Stimulated activated CD4-positive, alpha-beta T cell treated with anti-CD3 and anti-CD28 coated beads, Interleukin-15, amount 100 ng/mL, for 48 hours (primary cell): Measurements from ENCODE around the gene NLGN3.

Experiments used
- DNase-seq, 2 donors: peaks; one replicate each; pipeline ENCODE4 v3.0.0-alpha.2; 2020; ENCODE audit warnings: low read depth in 2 of 2

The NLGN3 gene

DNA sequence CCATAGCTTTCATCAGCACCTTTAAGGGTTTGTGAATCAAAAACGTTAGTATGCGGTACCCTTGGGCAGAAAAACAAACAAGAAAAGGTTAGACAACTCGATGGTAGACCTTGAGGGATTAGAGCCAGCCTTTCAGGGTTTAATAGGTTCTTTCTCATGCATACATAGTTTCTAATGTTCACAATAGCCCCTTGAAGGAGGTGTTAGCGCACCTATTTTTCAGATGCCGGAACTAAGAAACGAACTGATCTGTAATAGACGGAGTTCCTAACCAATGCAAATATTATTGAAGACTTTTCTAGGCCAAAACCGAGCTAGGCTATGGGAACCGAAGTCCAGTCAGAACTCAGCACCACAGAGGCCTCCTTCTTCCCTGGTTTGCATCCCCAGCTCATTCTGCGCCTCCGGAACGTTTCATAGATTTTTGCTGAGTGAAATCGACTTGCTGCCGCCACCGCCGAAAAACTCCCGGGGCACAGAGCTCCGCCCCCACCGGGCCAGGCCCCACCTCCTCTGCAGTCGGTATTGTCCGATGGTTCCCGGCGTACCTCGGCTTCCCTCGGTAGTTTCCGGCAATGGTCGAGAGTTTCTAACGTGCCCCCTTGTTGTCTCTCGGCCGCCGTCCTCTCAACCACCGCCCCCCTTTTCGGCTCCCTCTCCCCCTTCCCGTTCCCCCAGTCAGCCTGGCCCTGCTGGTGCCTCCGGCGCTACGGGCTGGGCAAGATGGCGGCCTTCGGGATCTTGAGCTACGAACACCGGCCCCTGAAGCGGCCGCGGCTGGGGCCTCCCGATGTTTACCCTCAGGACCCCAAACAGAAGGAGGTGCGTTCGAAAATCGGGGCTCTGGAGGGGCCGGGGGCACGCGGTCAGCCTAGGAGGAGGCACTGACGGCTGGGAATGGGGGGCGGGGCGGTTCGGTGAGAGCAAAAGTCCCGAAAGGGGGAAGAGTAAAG, 26.3 kb upstream of the NLGN3 start, which contains the start of gene MED12:
Gene MED12, plus strand, starts transcription at position 565 of the 953 bp plus-strand sequence. Its CDS starts 159 bp downstream, at position 724.
- DNase-seq = peak; percentile 51 to 74

DNA sequence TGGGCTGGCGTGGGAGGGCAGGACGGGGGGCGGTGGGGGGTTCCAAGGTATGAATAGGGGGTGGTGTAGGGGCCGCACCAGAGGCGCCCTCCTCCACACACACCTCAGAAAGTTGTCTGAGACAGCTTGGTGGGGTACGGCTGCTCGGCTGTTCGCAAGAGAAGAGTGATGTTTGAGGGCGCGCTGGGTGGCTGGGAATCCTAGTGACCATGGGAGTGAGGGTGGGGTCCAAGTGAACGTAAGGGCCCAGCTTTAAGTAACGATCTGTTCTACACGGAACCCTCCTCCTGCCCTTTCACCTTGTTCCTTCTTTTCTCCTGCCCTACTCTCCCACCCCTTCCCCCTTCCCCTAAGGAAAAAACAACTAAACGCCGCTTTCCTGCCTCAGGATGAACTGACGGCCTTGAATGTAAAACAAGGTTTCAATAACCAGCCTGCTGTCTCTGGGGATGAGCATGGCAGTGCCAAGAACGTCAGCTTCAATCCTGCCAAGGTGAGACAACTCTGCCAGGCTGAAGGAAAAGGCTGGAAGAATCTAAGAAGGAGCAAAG, 25.6 kb upstream of the NLGN3 start:
- DNase-seq = no peak

DNA sequence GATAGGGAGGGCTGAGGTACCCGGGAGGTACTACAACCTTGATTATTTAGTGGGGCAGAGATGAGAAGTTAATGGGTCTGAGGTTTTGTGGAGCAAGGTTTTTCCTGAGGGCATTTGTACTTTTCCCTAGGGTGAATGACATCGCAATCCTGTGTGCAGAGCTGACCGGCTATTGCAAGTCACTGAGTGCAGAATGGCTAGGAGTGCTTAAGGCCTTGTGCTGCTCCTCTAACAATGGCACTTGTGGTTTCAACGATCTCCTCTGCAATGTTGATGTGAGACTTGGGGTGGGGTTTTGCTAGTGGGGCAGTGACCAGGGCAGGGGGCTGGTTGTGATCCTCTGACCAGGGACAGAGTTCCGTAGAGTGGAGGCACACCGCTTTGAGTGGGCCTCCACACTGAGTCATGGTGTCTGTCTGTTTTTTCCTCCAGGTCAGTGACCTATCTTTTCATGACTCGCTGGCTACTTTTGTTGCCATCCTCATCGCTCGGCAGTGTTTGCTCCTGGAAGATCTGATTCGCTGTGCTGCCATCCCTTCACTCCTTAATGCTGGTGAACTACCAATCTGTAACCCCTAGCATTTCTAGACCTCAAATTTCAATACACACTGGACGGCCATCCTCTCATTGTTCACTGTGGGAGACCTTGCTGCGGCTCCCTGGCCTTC, 16.3 kb upstream of the NLGN3 start:
- no peak for DNase-seq

DNA sequence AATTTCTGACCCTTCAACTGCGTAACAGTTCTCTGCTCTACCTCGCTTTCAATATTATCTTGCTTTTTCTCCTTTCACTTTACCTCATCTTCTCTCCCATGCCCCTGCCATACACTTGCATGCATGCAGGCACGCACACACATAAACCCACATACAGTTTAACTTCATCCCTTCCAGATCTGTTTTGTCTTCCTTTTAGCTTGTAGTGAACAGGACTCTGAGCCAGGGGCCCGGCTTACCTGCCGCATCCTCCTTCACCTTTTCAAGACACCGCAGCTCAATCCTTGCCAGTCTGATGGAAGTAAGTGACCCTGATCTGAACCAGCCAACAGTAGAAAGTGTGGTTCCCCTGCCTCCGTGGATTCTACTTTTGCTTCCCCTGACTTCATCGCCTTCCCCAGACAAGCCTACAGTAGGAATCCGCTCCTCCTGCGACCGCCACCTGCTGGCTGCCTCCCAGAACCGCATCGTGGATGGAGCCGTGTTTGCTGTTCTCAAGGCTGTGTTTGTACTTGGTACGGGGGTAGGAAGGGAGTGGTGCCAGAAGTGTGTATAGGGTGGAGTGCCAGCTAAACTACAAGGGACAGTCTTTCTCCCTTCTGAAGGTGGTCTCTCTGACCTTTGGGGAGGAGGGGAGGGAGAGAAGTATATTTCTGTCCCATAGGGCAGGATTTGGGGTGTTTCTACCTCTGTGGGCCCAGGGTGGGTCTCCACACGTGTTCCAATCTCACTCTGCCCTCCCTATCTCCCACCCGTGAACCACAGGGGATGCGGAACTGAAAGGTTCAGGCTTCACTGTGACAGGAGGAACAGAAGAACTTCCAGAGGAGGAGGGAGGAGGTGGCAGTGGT, 15.5 kb upstream of the NLGN3 start:
- DNase-seq = peak; percentile 45 to 68

DNA sequence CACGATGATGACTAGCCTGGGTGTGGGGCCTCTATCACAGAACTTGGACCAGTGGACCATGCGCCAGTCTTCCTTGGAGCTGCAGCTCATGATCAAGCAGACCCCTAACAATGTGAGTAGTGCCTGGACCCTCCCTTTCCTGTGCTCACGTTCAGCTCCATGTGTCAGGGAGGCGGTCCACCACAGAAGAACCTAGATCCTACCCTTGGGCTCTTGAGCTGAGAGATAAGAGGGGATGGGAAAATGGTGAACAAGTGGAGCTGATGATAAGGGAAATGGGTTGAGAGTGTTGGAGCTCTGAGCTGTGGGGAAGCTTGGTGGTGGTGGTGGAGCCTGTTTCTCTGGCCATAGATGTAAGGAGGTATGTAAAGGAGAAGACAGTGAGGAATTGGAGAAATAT, 13.1 kb upstream of the NLGN3 start:
- no peak for DNase-seq

DNA sequence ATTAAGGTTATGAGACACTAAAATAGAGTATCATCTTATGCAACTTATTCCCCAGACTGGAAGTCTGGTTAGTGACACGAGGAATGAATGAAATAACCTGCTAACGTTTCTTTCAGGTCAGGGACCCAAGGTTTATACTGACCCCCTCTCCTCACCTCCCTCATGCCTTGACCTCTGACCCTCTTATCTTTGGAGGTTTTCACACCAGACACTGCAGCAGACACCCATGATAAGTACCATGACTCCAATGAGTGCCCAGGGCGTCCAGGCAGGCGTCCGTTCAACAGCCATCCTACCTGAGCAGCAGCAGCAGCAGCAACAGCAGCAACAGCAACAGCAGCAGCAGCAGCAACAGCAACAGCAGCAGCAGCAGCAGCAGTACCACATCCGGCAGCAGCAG, 4.2 kb upstream of the NLGN3 start:
- no peak for DNase-seq

DNA sequence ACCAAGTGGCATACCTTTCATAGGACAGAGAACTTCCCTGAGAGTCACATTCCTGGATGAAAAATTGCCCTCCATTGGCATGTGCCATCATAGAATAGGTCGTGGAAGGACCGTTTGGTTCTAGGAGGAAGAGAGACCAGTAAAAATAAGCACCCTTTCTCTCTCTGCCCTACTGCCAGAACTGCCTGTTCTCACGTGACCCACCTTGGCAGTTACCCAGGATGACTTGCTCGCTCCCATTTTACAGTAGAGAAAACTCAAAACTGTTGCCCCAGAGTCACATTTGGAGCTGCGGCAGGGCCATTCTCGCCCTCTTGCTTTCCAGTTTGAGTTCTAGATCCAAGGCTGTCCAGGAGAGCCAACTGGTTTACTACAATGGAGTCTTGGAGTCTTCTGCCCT, 1.1 kb upstream of the NLGN3 start:
- no peak for DNase-seq

DNA sequence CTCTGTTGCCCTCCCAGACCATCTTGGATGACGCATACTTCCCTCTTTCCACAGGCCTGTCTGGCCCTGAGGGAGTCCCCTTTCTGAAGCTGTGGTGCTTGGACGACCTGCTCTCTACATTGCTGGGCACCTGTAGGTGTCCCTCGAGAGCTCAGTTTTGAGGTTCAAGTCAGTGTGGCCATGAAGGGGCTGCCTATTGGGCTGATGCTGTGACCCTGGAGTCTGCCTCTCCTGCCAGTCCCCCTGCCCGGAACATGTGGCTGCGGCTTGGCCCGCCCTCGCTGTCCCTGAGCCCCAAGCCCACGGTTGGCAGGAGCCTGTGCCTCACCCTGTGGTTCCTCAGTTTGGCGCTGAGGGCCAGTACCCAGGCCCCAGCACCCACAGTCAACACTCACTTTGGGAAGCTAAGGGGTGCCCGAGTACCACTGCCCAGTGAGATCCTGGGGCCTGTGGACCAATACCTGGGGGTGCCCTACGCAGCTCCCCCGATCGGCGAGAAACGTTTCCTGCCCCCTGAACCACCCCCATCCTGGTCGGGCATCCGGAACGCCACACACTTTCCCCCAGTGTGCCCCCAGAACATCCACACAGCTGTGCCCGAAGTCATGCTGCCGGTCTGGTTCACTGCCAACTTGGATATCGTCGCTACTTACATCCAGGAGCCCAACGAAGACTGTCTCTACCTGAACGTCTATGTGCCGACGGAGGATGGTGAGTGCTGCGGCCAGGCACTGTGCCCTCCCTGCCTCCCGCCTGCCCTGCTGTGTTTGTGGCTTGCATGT, 3.0 kb downstream of the NLGN3 start:
- no peak for DNase-seq

DNA sequence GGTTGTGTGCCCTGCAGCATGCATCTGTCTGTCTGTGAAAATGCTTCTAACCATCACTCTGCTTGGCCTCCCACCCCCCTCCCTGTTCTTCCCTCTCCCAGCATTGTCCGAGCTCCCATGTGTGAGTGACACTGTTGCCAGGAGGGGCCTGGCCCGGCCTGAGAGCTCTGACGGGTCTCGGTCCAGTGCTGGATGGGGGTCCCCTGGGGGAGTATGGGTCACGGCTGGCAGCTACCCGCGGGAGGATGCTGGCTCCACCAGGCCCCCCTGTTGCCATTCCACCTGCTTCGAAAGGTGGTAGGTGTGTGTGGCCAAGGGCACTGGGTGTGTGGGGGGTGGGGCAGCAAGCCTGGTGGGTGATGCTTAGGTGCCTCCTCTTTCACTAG, 3.6 kb downstream of the NLGN3 start:
- DNase-seq = no peak

DNA sequence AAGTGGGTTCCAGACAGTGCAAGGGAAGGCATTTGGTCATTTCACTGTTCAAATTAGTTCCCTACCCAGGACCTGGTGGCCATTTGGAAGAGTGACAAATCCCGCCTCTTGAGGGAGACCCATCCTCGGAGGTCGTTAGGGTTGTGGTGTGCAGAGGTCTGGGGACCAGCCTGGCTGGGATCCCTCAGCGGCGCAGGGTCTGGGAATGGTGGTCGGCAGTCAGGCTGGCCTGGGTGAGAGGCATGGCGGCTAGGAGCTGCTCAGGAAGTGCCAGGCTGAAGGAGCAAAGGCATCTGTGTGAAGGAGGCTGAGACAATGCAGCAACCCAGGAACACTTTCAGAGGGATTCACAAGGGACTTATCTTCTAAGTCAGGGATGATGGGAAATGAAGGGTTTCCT, 6.7 kb downstream of the NLGN3 start:
- DNase-seq = no peak

DNA sequence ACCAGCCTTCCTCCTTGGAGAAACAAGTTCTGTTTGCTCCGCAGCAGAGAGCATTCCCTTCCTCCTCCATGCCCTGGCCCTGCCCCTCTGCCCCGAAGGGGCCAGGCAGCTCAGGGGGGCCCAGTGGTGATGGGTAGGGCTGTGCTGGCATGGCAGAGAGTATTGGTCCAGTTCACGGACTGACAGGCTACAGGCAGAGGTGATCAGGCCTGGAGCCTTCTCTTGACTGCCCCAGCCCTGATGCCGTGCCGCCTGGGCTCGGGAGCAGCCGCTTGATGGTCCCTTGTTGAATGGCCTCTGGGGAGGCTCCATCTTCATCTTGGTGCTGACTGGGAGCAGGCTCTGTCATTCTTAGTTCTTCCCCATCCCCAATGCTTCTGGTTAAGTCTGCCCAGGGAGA, 9.6 kb downstream of the NLGN3 start:
- no peak for DNase-seq

DNA sequence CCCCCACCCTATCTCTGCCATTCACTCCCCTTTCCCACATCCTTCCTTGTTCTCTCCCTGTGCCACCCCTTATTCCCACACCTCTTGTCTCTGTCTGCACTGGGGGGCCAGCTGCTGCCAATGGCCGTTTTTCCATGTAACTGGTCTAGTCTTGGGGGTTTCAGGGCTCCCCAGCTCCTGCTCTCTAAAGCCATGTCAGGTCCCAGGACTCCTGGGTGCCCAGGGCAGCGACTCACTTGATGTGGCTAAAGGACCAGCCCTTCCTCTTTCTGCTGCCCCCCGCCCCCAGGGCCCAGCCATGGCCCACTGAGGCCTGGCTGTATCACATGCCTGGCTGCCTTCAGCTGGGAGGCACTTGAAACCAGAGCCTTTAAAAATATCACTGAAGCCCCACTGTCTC, 10.0 kb downstream of the NLGN3 start:
- no peak for DNase-seq

DNA sequence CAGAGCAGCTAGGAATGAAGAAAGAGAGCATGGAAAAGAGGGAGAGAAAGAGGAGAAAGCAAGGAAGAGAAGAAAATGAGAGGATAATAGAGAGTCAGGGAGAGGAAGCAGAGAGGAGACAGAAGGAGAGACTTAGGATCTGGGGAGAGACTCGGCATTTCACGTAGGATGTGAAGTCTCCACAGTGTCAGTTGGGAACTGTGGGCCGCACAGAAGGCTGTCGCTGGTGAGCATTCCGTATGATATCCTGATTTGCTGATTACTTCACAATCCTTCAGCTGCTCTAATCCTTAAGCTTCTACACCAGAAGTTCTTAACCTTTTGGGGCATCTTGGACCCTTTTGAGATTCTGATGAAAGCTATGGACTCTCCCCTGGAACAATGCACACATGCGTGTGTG, 14.0 kb downstream of the NLGN3 start:
- DNase-seq = no peak

DNA sequence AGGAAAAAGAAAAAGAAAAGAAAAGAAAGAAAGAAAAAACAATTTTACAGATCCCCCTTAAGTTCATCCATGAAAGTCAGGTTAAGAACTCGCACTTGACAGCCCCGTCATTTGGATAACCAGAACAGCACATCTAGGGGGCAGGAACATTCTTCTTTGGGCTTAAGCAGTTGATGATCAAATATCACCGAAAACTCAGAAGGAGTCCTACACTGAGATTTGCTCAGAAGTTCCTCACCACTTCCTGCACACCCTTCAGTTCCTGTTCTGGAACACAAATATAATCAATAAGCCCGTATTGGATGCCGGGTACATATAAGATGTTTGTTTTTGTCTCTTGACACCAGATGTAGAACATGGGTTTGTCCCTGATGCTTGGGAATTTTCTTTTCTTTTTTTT, 14.7 kb downstream of the NLGN3 start:
- DNase-seq = no peak

DNA sequence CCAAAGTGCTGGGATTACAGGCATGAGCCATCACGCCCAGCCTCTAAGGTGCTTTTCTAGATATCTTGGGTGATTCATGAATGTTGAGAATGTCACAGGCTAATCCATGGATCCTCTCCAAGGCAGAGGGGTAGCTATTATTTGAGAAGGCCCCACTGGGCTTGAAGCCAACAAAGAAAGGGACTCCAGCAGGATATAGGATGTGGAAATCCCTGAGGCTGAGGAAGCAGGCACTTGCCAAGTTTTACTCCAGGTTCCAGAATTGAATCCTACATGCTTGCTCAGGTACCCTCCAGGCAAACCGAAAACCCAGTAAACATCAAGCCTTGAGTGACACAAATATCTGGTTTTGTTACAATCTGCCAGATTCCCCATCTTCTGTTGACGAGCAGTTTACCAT, 15.8 kb downstream of the NLGN3 start:
- no peak for DNase-seq

DNA sequence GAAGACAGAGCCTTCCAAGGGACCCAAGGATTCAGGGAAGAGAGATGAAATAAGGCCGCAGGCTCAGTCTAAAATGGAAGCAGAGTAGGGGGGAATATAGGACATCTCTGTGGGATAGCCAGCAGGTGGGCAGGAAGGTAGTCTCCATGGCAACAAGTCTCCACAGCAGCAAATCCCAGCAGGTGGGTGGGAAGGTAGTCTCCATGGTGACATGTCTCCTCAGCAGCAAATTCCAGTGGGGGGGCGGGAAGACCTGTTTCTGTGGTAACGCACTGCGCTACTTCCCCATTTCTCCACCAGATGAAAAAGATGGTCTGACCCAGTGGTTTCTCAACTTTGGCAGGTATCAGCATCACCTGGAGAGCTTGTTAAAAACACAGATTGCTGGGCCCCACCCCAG, 18.3 kb downstream of the NLGN3 start:
- DNase-seq = no peak

DNA sequence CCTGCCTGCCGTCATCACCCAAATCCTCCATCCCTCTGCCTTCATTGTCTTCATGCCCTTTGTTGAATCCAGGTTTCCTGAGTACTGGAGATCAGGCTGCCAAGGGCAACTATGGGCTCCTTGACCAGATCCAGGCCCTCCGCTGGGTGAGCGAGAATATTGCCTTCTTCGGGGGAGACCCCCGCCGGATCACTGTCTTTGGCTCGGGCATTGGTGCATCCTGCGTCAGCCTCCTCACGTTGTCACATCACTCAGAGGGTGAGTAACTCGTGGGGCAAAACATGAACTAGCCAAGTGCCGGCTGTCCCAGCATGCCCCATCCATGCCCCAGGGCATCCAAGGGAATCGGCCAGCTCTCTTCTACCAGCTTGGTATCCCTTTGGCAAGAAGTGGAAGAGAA, 19.4 kb downstream of the NLGN3 start:
- DNase-seq = no peak

DNA sequence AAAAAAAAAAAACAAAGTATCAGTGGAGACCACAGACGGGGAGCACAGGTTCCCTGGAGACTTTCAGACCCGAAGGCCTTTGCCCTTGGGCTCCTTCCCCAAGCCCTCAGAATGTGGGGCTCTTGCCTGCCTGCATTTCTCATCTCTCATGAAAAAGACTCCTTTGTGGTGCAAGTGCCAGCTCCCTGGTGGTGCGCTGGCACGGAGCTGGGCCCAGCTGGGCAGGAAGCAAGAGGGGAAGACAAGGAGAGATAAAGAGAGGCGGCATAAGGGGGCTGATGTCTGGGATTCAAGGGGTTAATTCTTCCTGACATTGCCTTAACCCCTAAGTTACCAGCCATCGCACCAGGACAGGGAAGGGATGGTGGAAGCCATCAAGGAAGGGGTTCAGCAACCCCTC, 21.8 kb downstream of the NLGN3 start:
- DNase-seq = no peak

DNA sequence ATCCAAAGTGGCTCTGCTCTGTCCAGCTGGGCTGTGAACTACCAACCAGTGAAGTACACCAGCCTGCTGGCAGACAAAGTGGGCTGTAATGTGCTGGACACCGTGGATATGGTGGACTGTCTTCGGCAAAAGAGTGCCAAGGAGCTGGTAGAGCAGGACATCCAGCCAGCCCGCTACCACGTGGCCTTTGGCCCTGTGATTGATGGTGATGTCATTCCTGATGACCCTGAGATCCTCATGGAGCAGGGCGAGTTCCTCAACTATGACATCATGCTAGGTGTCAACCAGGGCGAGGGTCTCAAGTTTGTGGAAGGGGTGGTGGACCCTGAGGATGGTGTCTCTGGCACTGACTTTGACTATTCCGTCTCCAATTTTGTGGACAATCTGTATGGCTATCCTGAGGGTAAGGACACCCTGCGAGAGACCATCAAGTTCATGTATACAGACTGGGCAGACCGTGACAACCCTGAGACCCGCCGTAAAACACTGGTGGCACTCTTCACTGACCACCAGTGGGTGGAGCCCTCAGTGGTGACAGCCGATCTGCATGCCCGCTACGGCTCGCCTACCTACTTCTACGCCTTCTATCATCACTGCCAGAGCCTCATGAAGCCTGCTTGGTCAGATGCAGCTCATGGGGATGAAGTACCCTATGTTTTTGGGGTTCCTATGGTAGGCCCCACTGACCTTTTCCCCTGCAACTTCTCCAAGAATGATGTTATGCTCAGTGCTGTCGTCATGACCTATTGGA, 22.6 kb downstream of the NLGN3 start:
- no peak for DNase-seq

DNA sequence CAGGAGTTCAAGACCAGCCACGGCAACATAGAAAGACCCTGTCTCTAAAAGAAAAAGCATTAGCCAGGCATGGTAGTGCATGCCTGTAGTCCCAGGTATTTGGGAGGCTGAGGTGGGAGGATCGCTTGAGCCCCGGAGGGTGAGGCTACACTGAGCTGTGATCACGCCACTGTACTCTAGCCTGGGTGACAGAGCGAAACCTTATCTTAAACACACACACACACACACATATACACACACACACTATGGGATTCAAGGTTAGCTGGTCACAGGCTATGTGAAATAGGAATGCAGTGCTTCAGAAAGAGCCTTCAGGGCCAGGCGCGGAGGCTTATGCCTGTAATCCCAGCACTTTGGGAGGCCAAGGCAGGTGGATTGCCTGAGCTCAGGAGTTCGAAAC, 23.5 kb downstream of the NLGN3 start:
- DNase-seq = no peak
